HEK293 (cell line): Measurements from ENCODE around the gene ELN.

ENCODE experiments used
- CTCF ChIA-PET: fragments of 350-600 bp; formaldehyde crosslinking; extraction: SDS; loops from one replicate; lab custom pipeline; 2021; ENCODE audit warnings: antibody characterized with exemption; lab: Yijun Ruan, JAX
- POLR2A ChIA-PET: fragments of 300-600 bp; formaldehyde crosslinking; extraction: SDS; loops from one replicate; lab custom pipeline; 2020; ENCODE audit warnings: antibody characterized with exemption, inconsistent platforms; lab: Yijun Ruan, JAX
- H3K27ac ChIP-seq: fragments of 200-500 bp; sonication (Bioruptor generic); 2 replicates; pipeline ENCODE4 v1.5.1; 2014; ENCODE audit warnings: low read depth, low read length, control low read depth, inconsistent platforms; ENCODE audit errors: extremely low read depth
- H3K36me3 ChIP-seq, 2 experiments: fragments of 200-500 bp in 1 of 2; sonication (Bioruptor generic) in 1 of 2; 1 replicate in 1 of 2; 2 replicates in 1 of 2; pipeline ENCODE4 v1.5.1; 2014 to 2017; ENCODE audit warnings: inconsistent platforms in 2 of 2, low read length in 2 of 2; ENCODE audit not compliant: control insufficient read depth in 2 of 2, insufficient read depth in 1 of 2
- H3K4me1 ChIP-seq: fragments of 200-500 bp; sonication (Bioruptor generic); 2 replicates; pipeline ENCODE4 v1.5.1; 2014; ENCODE audit warnings: mild to moderate bottlenecking, low read length, inconsistent platforms; ENCODE audit not compliant: control insufficient read depth, insufficient read depth
- H3K4me3 ChIP-seq: 2 replicates; pipeline ENCODE4 v1.5.1; 2011; ENCODE audit warnings: low read depth, mild to moderate bottlenecking, control low read depth, low read length, moderate library complexity
- H3K9me3 ChIP-seq: fragments of 200-500 bp; sonication (Bioruptor generic); 2 replicates; pipeline ENCODE4 v1.5.1; 2014; ENCODE audit warnings: low read depth, low read length, inconsistent platforms; ENCODE audit not compliant: control insufficient read depth, insufficient read depth
- KLF16 ChIP-seq: fragments of 450-650 bp; formaldehyde crosslinking; IDR thresholded peaks from 2 replicates; pipeline ENCODE4 v1.5.1; 2017; ENCODE audit warnings: missing biosample characterization, missing genetic modification characterization
- PRDM6 ChIP-seq: fragments of 450-650 bp; formaldehyde crosslinking; IDR thresholded peaks from 2 replicates; pipeline ENCODE4 v1.5.1; 2017; ENCODE audit warnings: missing biosample characterization, missing genetic modification characterization
- SALL2 ChIP-seq: fragments of 450-650 bp; formaldehyde crosslinking; IDR thresholded peaks from 2 replicates; pipeline ENCODE4 v1.5.0; 2017; ENCODE audit warnings: missing biosample characterization, mild to moderate bottlenecking, missing genetic modification characterization, borderline replicate concordance
- SP7 ChIP-seq: fragments of 450-650 bp; formaldehyde crosslinking; IDR thresholded peaks from 2 replicates; pipeline ENCODE4 v1.5.1; 2016; ENCODE audit warnings: missing biosample characterization, missing genetic modification characterization
- WT1 ChIP-seq: fragments of 450-650 bp; formaldehyde crosslinking; IDR thresholded peaks from 2 replicates; pipeline ENCODE4 v1.5.1; 2016; ENCODE audit warnings: missing biosample characterization, missing genetic modification characterization
- ZBTB17 ChIP-seq: fragments of 450-650 bp; formaldehyde crosslinking; IDR thresholded peaks from 2 replicates; pipeline ENCODE4 v1.5.1; 2016; ENCODE audit warnings: missing biosample characterization, missing genetic modification characterization
- ZIC2 ChIP-seq: fragments of 450-650 bp; formaldehyde crosslinking; IDR thresholded peaks from 2 replicates; pipeline ENCODE4 v1.5.1; 2016; ENCODE audit warnings: missing biosample characterization, missing genetic modification characterization
- ZNF10 ChIP-seq: fragments of 450-650 bp; formaldehyde crosslinking; IDR thresholded peaks from 2 replicates; pipeline ENCODE4 v1.5.1; 2017; ENCODE audit warnings: missing biosample characterization, missing genetic modification characterization
- ZNF223 ChIP-seq: fragments of 450-650 bp; formaldehyde crosslinking; IDR thresholded peaks from 2 replicates; pipeline ENCODE4 v1.5.1; 2016; ENCODE audit warnings: missing biosample characterization, missing genetic modification characterization
- ZNF350 ChIP-seq: fragments of 450-650 bp; formaldehyde crosslinking; IDR thresholded peaks from 2 replicates; pipeline ENCODE4 v1.5.0; 2017; ENCODE audit warnings: missing biosample characterization, mild to moderate bottlenecking, missing genetic modification characterization
- ZNF433 ChIP-seq: fragments of 450-650 bp; formaldehyde crosslinking; IDR thresholded peaks from 2 replicates; pipeline ENCODE4 v1.5.1; 2016; ENCODE audit warnings: missing biosample characterization, missing genetic modification characterization, low read depth
- ZNF555 ChIP-seq: fragments of 450-650 bp; formaldehyde crosslinking; conservative IDR thresholded peaks from 2 replicates; pipeline ENCODE4 v1.5.1; 2017; ENCODE audit warnings: missing biosample characterization, mild to moderate bottlenecking, missing genetic modification characterization, inconsistent platforms
- ZNF558 ChIP-seq: fragments of 450-650 bp; formaldehyde crosslinking; IDR thresholded peaks from 2 replicates; pipeline ENCODE4 v1.5.1; 2016; ENCODE audit warnings: missing biosample characterization, missing genetic modification characterization
- ZNF624 ChIP-seq: fragments of 450-650 bp; formaldehyde crosslinking; IDR thresholded peaks from 2 replicates; pipeline ENCODE4 v1.5.1; 2017; ENCODE audit warnings: missing biosample characterization, missing genetic modification characterization
- ZNF639 ChIP-seq: fragments of 450-650 bp; formaldehyde crosslinking; IDR thresholded peaks from 2 replicates; pipeline ENCODE4 v1.5.1; 2016; ENCODE audit warnings: missing biosample characterization, missing genetic modification characterization
- ZNF670 ChIP-seq: fragments of 450-650 bp; formaldehyde crosslinking; IDR thresholded peaks from 2 replicates; pipeline ENCODE4 v1.5.1; 2016; ENCODE audit warnings: missing biosample characterization, missing genetic modification characterization, low read depth
- ZNF701 ChIP-seq: fragments of 450-650 bp; formaldehyde crosslinking; IDR thresholded peaks from 2 replicates; pipeline ENCODE4 v1.5.1; 2016; ENCODE audit warnings: missing biosample characterization, missing genetic modification characterization

ELN gene

GRCh38 chr7:74074770-74075169 is 46.8 kb downstream of the ELN start (continued):
- no peak for TF ChIP-seq ZNF223 (tag by site-specific recombination)
- TF ChIP-seq SALL2 (tag by site-specific recombination) = no peak
- no peak for TF ChIP-seq ZIC2 (tag by site-specific recombination)
- no peak for TF ChIP-seq SP7 (tag by site-specific recombination)
- no peak for TF ChIP-seq ZNF701 (tag by site-specific recombination)
- TF ChIP-seq WT1 (tag by site-specific recombination) = no peak
- TF ChIP-seq, all 188 proteins: peak for 0

- peak overlapping the region; percentile 38 for H3K27ac ChIP-seq
These were observed 50.5 kb downstream of the ELN start for GRCh38 chr7:74078461-74078860.

GRCh38 chr7:74082770-74083116 is 54.8 kb downstream of the ELN start:
- peaks cover 7 to 10% of the 10 kb centered on the region in 2 experiments; a peak in 2 of 3 replicates for H3K36me3 ChIP-seq
- H3K27ac ChIP-seq = peak overlapping the region; percentile 70; the same call in 1 of the 2 replicates
- no peak overlapping the region for H3K4me3 ChIP-seq
- ChIA-PET POLR2A (interaction anchor here (1.8 kb wide), 1 partner anchor 91 kb away, joined by 15 read pairs; the partner anchor contains the start of gene EIF4H), CTCF (interaction anchor here (0.6 to 1.1 kb wide), 4 partner anchors 18 to 380 kb away, joined by 3 to 4 read pairs (median 3); no protein-coding TSS in a partner anchor)
- no peaks in the 10 kb centered on the region for H3K9me3 ChIP-seq
- TF ChIP-seq ZNF558 (no peak), PRDM6 (tag by site-specific recombination) (no peak), ZNF639 (tag by site-specific recombination) (no peak), ZNF670 (tag by site-specific recombination) (no peak), ZBTB17 (tag by site-specific recombination) (no peak), ZNF350 (tag by site-specific recombination) (no peak), ZNF433 (tag by site-specific recombination) (no peak), ZNF10 (tag by site-specific recombination) (no peak)
- H3K4me1 ChIP-seq = peaks cover 10% of the 10 kb centered on the region

More at GRCh38 chr7:74078461-74078860, 50.5 kb downstream of the ELN start:
- H3K9me3 ChIP-seq = no peaks in the 10 kb centered on the region
- no peaks in the 10 kb centered on the region for H3K36me3 ChIP-seq
- ChIA-PET POLR2A (interaction anchor here (1.1 kb wide), 1 partner anchor 96 kb away, joined by 6 read pairs; the partner anchor contains the start of gene EIF4H), CTCF (interaction anchor here (0.9 to 3.3 kb wide), 5 partner anchors 10 to 323 kb away, joined by 3 to 20 read pairs (median 3); no protein-coding TSS in a partner anchor)
- TF ChIP-seq ZNF555 (tag by site-specific recombination) (no peak), KLF16 (tag by site-specific recombination) (no peak), ZNF624 (tag by site-specific recombination) (no peak)
- peaks cover 7% of the 10 kb centered on the region for H3K4me1 ChIP-seq
- no peak overlapping the region for H3K4me3 ChIP-seq
